Activated T-helper 17 cell treated with anti-CD3 and anti-CD28 coated beads, Interleukin-2, amount 50 U/mL, for 72 hours (primary cell): ENCODE results near the gene ZNF787. TPM values are rescaled to one million over a fixed set of nuclear protein-coding genes. Genes with fewer than 3 reads are reported as not detected.

Experiments
- ATAC-seq: fragments of 150-1000 bp; cut with Tn5 transposase; replicated peaks from 2 replicates; pipeline ENCODE4 v1.10.0; 2021; ENCODE audit warnings: mild to moderate bottlenecking, moderate library complexity
- H3K27ac Mint-ChIP-seq: one replicate; pipeline ENCODE4 v1.8.0; 2022; ENCODE audit warnings: mixed read lengths
- H3K27me3 Mint-ChIP-seq: one replicate; pipeline ENCODE4 v1.8.0; 2022; ENCODE audit warnings: mixed read lengths
- H3K36me3 Mint-ChIP-seq: one replicate; pipeline ENCODE4 v1.8.0; 2022; ENCODE audit warnings: low read depth, mild to moderate bottlenecking, mixed read lengths
- H3K4me1 Mint-ChIP-seq: one replicate; pipeline ENCODE4 v1.8.0; 2022; ENCODE audit warnings: mixed read lengths
- H3K4me3 Mint-ChIP-seq: one replicate; pipeline ENCODE4 v1.8.0; 2022; ENCODE audit warnings: mild to moderate bottlenecking, mixed read lengths
- H3K9me3 Mint-ChIP-seq: one replicate; pipeline ENCODE4 v1.8.0; 2022; ENCODE audit warnings: mixed read lengths
- total RNA-seq, 2 donors: library from RNA; stranded (reverse); gene quantifications; one replicate each; pipeline ENCODE4 v1.2.3, GENCODE V29; 2022

ZNF787 gene
- total RNA-seq, 2 donors from 2014 or later = 27.8 to 33.2 TPM

- ATAC-seq = no peak
- no peak overlapping the region for H3K4me3 Mint-ChIP-seq
- H3K9me3 Mint-ChIP-seq = no peaks in the 10 kb centered on the region
- peaks cover 6% of the 10 kb centered on the region for H3K4me1 Mint-ChIP-seq
- H3K27me3 Mint-ChIP-seq = no peaks in the 10 kb centered on the region
- H3K36me3 Mint-ChIP-seq = peaks cover 28% of the 10 kb centered on the region
- H3K27ac Mint-ChIP-seq = no peak overlapping the region
Measured at GRCh38 chr19:56086671-56087430, 34.2 kb downstream of the ZNF787 start.

DNA sequence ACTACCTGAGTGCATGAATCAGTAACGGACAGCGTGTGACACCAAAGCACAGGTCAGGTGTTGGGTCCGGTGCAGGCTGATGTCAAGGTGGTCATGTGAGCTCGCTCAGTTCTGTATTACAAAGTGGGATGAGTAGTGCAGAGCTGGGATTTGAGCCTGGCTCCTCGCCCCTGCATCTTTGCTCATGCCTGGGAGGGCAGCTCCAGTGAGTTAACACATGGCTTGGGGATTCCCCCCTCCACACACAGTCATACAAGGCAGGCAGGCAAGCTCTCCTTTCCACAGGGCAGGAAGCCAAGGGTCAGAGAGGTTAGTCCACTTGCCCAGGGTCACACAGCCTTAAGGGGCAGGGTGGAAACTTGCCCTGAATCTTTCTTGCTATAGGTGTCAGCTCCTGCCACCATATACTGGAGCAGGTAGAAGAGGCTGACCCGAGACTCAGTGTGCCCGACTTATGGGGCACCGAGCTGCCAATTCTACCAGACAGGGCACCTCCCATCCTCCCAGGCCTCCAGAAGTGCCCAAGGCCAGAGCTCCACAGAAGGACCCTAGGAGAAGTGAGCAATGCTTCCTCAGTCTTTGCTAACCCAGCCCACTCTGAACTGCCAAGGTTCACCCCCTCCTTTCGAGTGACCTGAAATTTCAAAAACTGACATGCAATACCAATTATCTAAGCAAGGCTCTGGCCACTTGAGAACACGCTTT is 35.4 kb downstream of the ZNF787 start:
- H3K4me1 Mint-ChIP-seq = peaks cover 8% of the 10 kb centered on the region
- H3K36me3 Mint-ChIP-seq = peaks cover 21% of the 10 kb centered on the region
- H3K27ac Mint-ChIP-seq = no peak overlapping the region
- H3K9me3 Mint-ChIP-seq = no peaks in the 10 kb centered on the region
- ATAC-seq = peak; percentile 37
- H3K27me3 Mint-ChIP-seq = peaks cover 4% of the 10 kb centered on the region
- H3K4me3 Mint-ChIP-seq = no peak overlapping the region

GRCh38 chr19:56084835-56085536 is 36.1 kb downstream of the ZNF787 start:
- Mint-ChIP-seq H3K27ac (no peak overlapping the region), H3K4me1 (peaks cover 9% of the 10 kb centered on the region), H3K9me3 (no peaks in the 10 kb centered on the region), H3K36me3 (peaks cover 15% of the 10 kb centered on the region), H3K4me3 (no peak overlapping the region), H3K27me3 (peaks cover 4% of the 10 kb centered on the region)
- no peak for ATAC-seq

DNA sequence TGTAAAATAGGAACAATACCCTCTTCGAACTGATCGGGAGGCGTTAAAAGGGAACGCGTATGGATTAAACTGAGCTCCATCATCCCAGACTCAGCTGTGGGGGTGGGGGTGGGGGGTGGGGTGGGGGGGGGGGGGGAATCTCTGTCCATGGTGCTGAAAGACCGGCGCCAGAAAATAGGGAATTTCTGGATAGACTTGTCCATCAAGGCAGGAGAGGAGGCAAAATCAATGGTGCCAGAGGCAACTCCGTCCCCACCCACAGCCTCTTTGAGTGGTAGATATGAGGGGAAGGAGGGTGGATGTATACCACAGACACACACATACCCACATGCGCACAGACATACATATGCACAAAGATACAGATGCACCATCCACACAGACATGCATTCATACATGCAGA is 37.4 kb downstream of the ZNF787 start:
- ATAC-seq = no peak
- H3K4me1 Mint-ChIP-seq = peaks cover 9% of the 10 kb centered on the region
- H3K27ac Mint-ChIP-seq = no peak overlapping the region
- no peaks in the 10 kb centered on the region for H3K9me3 Mint-ChIP-seq
- peaks cover 2% of the 10 kb centered on the region for H3K36me3 Mint-ChIP-seq
- peaks cover 4% of the 10 kb centered on the region for H3K27me3 Mint-ChIP-seq
- H3K4me3 Mint-ChIP-seq = no peak overlapping the region

DNA sequence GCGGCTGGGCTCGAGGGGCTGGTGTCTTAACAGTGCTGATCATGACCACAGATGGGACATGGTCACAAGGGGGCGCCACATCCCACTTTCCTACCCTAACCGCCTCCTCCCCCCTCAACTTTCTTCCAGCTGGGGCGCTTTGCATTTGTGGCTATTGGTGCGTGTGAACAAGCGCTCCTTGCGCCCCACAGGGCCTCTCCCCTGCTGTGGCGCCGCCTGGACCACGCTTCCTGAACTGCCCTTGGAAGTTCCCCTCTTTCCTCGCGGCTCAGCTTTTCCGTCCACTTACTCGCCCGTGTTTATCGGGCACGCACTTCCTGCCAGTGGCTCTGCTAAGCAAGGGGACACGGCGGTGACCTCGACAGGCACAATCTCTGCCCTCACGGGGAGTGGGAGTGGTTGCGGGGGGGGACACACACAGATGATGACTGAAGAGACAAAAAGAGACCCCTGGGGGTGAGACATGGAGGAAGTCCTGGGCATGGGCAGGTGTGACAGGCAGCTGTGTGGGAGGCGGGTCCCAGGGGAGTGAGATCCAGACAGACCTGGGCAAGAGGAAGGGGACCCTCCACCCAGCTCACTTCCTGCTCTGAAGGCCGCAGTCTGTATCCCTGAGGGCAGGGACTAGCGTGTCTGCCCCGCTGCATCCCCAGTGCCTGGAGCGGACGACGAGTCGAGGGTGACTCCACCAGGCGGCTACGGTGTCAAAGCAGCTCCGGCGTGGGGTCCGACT is 40.3 kb downstream of the ZNF787 start:
- ATAC-seq = peak; percentile 85
- Mint-ChIP-seq H3K9me3 (no peaks in the 10 kb centered on the region), H3K36me3 (no peaks in the 10 kb centered on the region), H3K4me1 (peaks cover 9% of the 10 kb centered on the region), H3K27me3 (peaks cover 4% of the 10 kb centered on the region), H3K4me3 (peak overlapping the region; percentile 83), H3K27ac (peak overlapping the region; percentile 72)

GRCh38 chr19:56079609-56080008 is 41.5 kb downstream of the ZNF787 start:
- no peaks in the 10 kb centered on the region for H3K9me3 Mint-ChIP-seq
- no peaks in the 10 kb centered on the region for H3K36me3 Mint-ChIP-seq
- no peak overlapping the region for H3K27ac Mint-ChIP-seq
- H3K4me1 Mint-ChIP-seq = peaks cover 9% of the 10 kb centered on the region
- peak; percentile 15 for ATAC-seq
- peaks cover 4% of the 10 kb centered on the region for H3K27me3 Mint-ChIP-seq
- no peak overlapping the region for H3K4me3 Mint-ChIP-seq

GRCh38 chr19:56076498-56076897 is 44.6 kb downstream of the ZNF787 start:
- H3K27me3 Mint-ChIP-seq = peaks cover 4% of the 10 kb centered on the region
- no peaks in the 10 kb centered on the region for H3K9me3 Mint-ChIP-seq
- H3K36me3 Mint-ChIP-seq = no peaks in the 10 kb centered on the region
- ATAC-seq = no peak
- no peak overlapping the region for H3K27ac Mint-ChIP-seq
- H3K4me3 Mint-ChIP-seq = no peak overlapping the region
- H3K4me1 Mint-ChIP-seq = peaks cover 9% of the 10 kb centered on the region

DNA sequence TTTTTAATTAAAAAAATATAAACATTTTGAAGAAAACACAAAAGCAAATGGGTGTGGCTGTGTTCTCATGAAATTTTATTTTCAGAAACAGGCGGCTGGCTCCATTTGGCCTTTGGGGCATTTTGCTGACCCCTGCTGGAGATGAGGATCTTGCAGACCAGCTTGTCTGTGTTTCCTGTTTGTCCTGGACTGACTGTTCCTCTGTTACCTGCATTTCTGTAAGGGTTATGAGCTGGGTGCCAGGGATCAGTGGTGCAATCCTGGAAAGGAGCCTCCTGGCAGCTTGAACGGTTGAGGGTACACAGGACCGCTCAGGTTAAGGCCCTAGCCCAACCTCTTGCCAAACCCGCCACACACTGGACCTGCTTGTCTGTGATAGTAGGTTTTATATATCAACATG is 49.9 kb downstream of the ZNF787 start:
- H3K27ac Mint-ChIP-seq = no peak overlapping the region
- peaks cover 4% of the 10 kb centered on the region for H3K27me3 Mint-ChIP-seq
- no peaks in the 10 kb centered on the region for H3K4me1 Mint-ChIP-seq
- no peaks in the 10 kb centered on the region for H3K36me3 Mint-ChIP-seq
- H3K4me3 Mint-ChIP-seq = no peak overlapping the region
- no peak for ATAC-seq
- H3K9me3 Mint-ChIP-seq = no peaks in the 10 kb centered on the region

GRCh38 chr19:56069642-56070041 is 51.5 kb downstream of the ZNF787 start:
- ATAC-seq = no peak
- Mint-ChIP-seq H3K9me3 (no peaks in the 10 kb centered on the region), H3K36me3 (no peaks in the 10 kb centered on the region), H3K4me3 (no peak overlapping the region), H3K4me1 (no peaks in the 10 kb centered on the region), H3K27me3 (peaks cover 6% of the 10 kb centered on the region), H3K27ac (no peak overlapping the region)

DNA sequence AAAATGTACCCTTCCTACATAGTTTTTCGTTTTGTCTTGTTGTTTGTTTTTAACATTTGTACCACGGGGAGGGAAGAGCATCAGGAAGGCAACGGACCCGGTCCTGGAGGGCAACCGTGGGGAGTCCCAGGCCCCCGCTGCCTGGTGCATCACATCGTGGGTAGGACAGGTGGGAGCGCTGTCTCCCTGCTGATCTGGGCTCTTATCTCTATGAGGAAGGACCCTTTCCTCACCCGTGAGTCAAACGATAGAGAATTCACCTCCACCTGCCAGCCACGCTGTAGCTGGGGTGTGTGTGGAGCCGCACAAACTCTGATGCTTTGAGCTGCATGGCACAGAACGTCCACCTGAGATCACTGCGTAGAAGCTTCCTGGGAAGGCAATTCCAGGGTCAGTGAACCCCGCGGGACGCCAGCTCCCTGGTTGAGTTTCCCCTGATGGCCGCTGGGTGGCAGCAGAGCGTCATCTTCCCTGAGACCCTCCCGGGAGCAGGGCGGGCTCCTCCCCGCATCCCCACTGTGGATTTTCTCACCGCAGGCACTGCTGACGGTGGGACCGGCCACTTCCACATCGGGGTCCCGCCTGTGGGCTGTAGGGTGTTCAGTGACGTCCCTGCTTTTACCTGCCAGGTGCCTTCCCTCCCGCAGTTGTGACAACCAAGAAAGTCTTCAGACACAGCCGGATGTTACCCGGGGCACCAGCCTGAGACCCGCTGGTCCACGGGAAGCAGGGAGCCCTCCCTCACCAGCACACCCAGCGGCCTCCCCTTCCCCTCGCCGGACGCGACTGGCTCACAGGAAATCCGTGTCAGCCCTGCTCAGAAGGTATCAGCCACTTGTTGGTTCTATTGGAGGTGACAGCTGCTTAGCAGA is 54.7 kb downstream of the ZNF787 start:
- Mint-ChIP-seq H3K4me3 (peak overlapping the region; percentile 35), H3K4me1 (no peaks in the 10 kb centered on the region), H3K9me3 (no peaks in the 10 kb centered on the region), H3K27ac (no peak overlapping the region), H3K27me3 (peaks cover 18% of the 10 kb centered on the region), H3K36me3 (no peaks in the 10 kb centered on the region)
- peak; percentile 72 for ATAC-seq

GRCh38 chr19:56053596-56053995 is 67.5 kb downstream of the ZNF787 start:
- no peak overlapping the region for H3K4me3 Mint-ChIP-seq
- H3K4me1 Mint-ChIP-seq = no peaks in the 10 kb centered on the region
- H3K27ac Mint-ChIP-seq = no peak overlapping the region
- H3K9me3 Mint-ChIP-seq = peaks cover 6% of the 10 kb centered on the region
- peaks cover 23% of the 10 kb centered on the region for H3K27me3 Mint-ChIP-seq
- no peaks in the 10 kb centered on the region for H3K36me3 Mint-ChIP-seq
- no peak for ATAC-seq
